ENCODE results near the gene TCERG1L. TPM values are rescaled to one million over a fixed set of nuclear protein-coding genes. Genes with fewer than 3 reads are reported as not detected.

Gene TCERG1L
- polyA plus RNA-seq, 3 donors, result not detected

DNA sequence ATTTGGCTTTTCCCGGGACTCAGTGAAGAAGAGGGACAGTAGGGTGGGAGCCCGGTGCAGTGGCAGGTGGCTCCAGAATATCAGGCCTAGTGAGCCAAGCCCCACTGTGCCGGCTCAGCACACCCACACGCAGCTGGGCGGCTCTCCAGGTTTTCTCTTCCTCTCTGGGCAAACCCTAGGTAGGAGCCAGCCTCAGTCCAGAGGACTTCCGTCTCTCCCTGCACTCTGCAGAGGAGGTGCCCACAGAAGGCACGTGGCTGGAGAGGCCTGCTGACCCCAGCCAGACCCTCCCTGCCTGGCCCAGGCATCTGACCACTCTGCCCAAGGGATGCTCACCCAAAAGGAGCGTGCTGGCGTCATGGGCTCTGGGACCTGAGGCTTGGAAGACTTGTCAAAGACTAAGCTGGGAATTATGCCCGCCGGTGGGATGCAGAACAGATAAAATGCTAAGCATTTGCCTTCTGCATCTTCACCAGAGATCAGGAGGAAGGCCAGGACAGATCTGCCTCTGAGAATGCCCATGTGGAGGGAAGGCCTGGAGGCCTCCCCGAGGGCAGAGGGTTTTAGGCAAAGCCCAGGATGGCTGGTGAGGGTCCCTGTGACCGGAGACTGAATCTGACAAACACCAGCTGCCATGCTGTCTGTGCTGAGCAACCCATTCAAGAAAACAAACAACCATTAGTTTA is 40.2 kb downstream of the TCERG1L start:
- intact Hi-C loops (cut with micrococcal nuclease), result no loop called here
- H3K9me3 ChIP-seq (replicated peaks in 1 of 2; ENCODE audit: control insufficient read depth in 1 of 2, insufficient read depth in 1 of 2, low read length in 2 of 2), result no peaks in the 10 kb centered on the region
- WGBS (ENCODE audit: insufficient coverage), result 87% methylated on average over 9 of the region's 13 CpGs
- H4K20me1 ChIP-seq (ENCODE audit: insufficient read depth, low read length), result no peaks in the 10 kb centered on the region
- TF ChIP-seq, protein P1, sequence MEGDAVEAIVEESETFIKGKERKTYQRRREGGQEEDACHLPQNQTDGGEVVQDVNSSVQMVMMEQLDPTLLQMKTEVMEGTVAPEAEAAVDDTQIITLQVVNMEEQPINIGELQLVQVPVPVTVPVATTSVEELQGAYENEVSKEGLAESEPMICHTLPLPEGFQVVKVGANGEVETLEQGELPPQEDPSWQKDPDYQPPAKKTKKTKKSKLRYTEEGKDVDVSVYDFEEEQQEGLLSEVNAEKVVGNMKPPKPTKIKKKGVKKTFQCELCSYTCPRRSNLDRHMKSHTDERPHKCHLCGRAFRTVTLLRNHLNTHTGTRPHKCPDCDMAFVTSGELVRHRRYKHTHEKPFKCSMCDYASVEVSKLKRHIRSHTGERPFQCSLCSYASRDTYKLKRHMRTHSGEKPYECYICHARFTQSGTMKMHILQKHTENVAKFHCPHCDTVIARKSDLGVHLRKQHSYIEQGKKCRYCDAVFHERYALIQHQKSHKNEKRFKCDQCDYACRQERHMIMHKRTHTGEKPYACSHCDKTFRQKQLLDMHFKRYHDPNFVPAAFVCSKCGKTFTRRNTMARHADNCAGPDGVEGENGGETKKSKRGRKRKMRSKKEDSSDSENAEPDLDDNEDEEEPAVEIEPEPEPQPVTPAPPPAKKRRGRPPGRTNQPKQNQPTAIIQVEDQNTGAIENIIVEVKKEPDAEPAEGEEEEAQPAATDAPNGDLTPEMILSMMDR (IDR thresholded peaks at IDR 0.05), result no peak
- H3K27me3 ChIP-seq (ENCODE audit: control insufficient read depth in 2 of 2, insufficient read depth in 2 of 2, low read length in 2 of 2), result no peaks in the 10 kb centered on the region
- no peak overlapping the region for H3K27ac Mint-ChIP-seq
- no peak overlapping the region for H3K4me2 ChIP-seq (replicated peaks; ENCODE audit: extremely low read depth, low read length, poor library complexity, severe bottlenecking)
- no peak overlapping the region for H2AFZ ChIP-seq (ENCODE audit: insufficient read depth, low read depth, low read length, poor library complexity, severe bottlenecking)
- H3K79me2 ChIP-seq (ENCODE audit: insufficient read depth, low read length), result no peaks in the 10 kb centered on the region
- H3K36me3 Mint-ChIP-seq, result no peaks in the 10 kb centered on the region
- no peak overlapping the region for H3K27ac ChIP-seq (ENCODE audit: low read depth in 1 of 2, low read length in 2 of 2)
- peaks cover 0 to 3% (median 0%) of the 10 kb centered on the region in 7 donors for H3K9me3 Mint-ChIP-seq
- H3K9ac ChIP-seq (ENCODE audit: insufficient read depth, low read length, poor library complexity, severe bottlenecking), result no peak overlapping the region
- DNase-seq, result no peak
- H3K27me3 Mint-ChIP-seq (ENCODE audit: low read depth in 3 of 3), result peaks cover 0 to 2% (median 0%) of the 10 kb centered on the region in 3 donors
- H3K4me1 ChIP-seq (ENCODE audit: control insufficient read depth in 1 of 2, insufficient read depth in 2 of 2, low read length in 2 of 2), result no peaks in the 10 kb centered on the region
- H3K36me3 ChIP-seq (replicated peaks in 1 of 2; ENCODE audit: control insufficient read depth in 1 of 2, insufficient read depth in 2 of 2, low read length in 2 of 2), result no peaks in the 10 kb centered on the region
- no peak overlapping the region for H3K4me3 Mint-ChIP-seq
- no peak overlapping the region for H3K4me3 ChIP-seq (replicated peaks in 1 of 3; ENCODE audit: low read depth in 2 of 3, low read length in 3 of 3)
- H3K4me1 Mint-ChIP-seq, result no peaks in the 10 kb centered on the region

GRCh38 chr10:131270461-131271190 is 40.9 kb downstream of the TCERG1L start:
- H3K36me3 Mint-ChIP-seq, result no peaks in the 10 kb centered on the region
- no peaks in the 10 kb centered on the region for H3K27me3 ChIP-seq (ENCODE audit: control insufficient read depth in 2 of 2, insufficient read depth in 2 of 2, low read length in 2 of 2)
- no peak overlapping the region for H3K4me3 ChIP-seq (replicated peaks in 1 of 3; ENCODE audit: low read depth in 2 of 3, low read length in 3 of 3)
- H3K4me3 Mint-ChIP-seq, result no peak overlapping the region
- intact Hi-C loops (cut with micrococcal nuclease), result no loop called here
- H3K79me2 ChIP-seq (ENCODE audit: insufficient read depth, low read length), result no peaks in the 10 kb centered on the region
- no peaks in the 10 kb centered on the region for H3K4me1 ChIP-seq (ENCODE audit: control insufficient read depth in 1 of 2, insufficient read depth in 2 of 2, low read length in 2 of 2)
- no peak overlapping the region for H3K9ac ChIP-seq (ENCODE audit: insufficient read depth, low read length, poor library complexity, severe bottlenecking)
- H3K4me2 ChIP-seq (replicated peaks; ENCODE audit: extremely low read depth, low read length, poor library complexity, severe bottlenecking), result no peak overlapping the region
- no peak for DNase-seq
- no peaks in the 10 kb centered on the region for H3K36me3 ChIP-seq (replicated peaks in 1 of 2; ENCODE audit: control insufficient read depth in 1 of 2, insufficient read depth in 2 of 2, low read length in 2 of 2)
- no peak overlapping the region for H3K27ac ChIP-seq (ENCODE audit: low read depth in 1 of 2, low read length in 2 of 2)
- H3K4me1 Mint-ChIP-seq, result no peaks in the 10 kb centered on the region
- TF ChIP-seq, protein P1 (IDR thresholded peaks at IDR 0.05), result no peak
- peak overlapping the region in 1 of 7 donors; percentile 6 for H3K27ac Mint-ChIP-seq
- peaks cover 0 to 3% (median 0%) of the 10 kb centered on the region in 7 donors for H3K9me3 Mint-ChIP-seq
- no peaks in the 10 kb centered on the region for H4K20me1 ChIP-seq (ENCODE audit: insufficient read depth, low read length)
- H2AFZ ChIP-seq (ENCODE audit: insufficient read depth, low read depth, low read length, poor library complexity, severe bottlenecking), result no peak overlapping the region
- peaks cover 0 to 2% (median 0%) of the 10 kb centered on the region in 3 donors for H3K27me3 Mint-ChIP-seq (ENCODE audit: low read depth in 3 of 3)
- WGBS (ENCODE audit: insufficient coverage), result 87% methylated on average over 14 of the region's 16 CpGs
- no peaks in the 10 kb centered on the region for H3K9me3 ChIP-seq (replicated peaks in 1 of 2; ENCODE audit: control insufficient read depth in 1 of 2, insufficient read depth in 1 of 2, low read length in 2 of 2)
